Neural progenitor cell (in vitro differentiated cells): ENCODE data around the gene RNF213. TPM values are rescaled to one million over a fixed set of nuclear protein-coding genes. Genes with fewer than 3 reads are reported as not detected.

Source experiments
- DNase-seq: peaks from one replicate; pipeline ENCODE4 v3.0.0-alpha.2; 2016; ENCODE audit warnings: low spot score
- H2AFZ ChIP-seq: fragments of 200-600 bp; sonication (generic); replicated peaks from 2 replicates; pipeline ENCODE4 v1.6.1; 2016; ENCODE audit warnings: antibody characterized with exemption
- H3F3A ChIP-seq: fragments of 200-600 bp; sonication (generic); 2 replicates; pipeline ENCODE4 v1.6.1; 2016; ENCODE audit warnings: antibody characterized with exemption, low read depth
- H3K27ac ChIP-seq: fragments of 200-600 bp; sonication (generic); 2 replicates; pipeline ENCODE4 v1.5.1; 2016; ENCODE audit warnings: mild to moderate bottlenecking
- H3K27me3 ChIP-seq: fragments of 200-600 bp; sonication (generic); 2 replicates; pipeline ENCODE4 v1.6.1; 2016; ENCODE audit warnings: mild to moderate bottlenecking, moderate library complexity
- H3K36me3 ChIP-seq: fragments of 200-600 bp; sonication (generic); 2 replicates; pipeline ENCODE4 v1.5.1; 2016
- H3K4me1 ChIP-seq: fragments of 200-600 bp; sonication (generic); 2 replicates; pipeline ENCODE4 v1.6.1; 2016; ENCODE audit warnings: mixed run types
- H3K4me2 ChIP-seq: fragments of 200-600 bp; sonication (generic); 2 replicates; pipeline ENCODE4 v1.6.1; 2016
- H3K4me3 ChIP-seq: fragments of 200-600 bp; sonication (generic); 2 replicates; pipeline ENCODE4 v1.5.1; 2016
- H3K79me2 ChIP-seq: fragments of 200-600 bp; sonication (generic); 2 replicates; pipeline ENCODE4 v1.6.1; 2016; ENCODE audit warnings: low read depth
- H3K9ac ChIP-seq: fragments of 200-600 bp; sonication (generic); 2 replicates; pipeline ENCODE4 v1.6.1; 2016
- H3K9me3 ChIP-seq: fragments of 200-600 bp; sonication (generic); 2 replicates; pipeline ENCODE4 v1.5.1; 2016; ENCODE audit warnings: low read depth
- H4K20me1 ChIP-seq: fragments of 200-600 bp; sonication (generic); 2 replicates; pipeline ENCODE4 v1.6.1; 2016; ENCODE audit warnings: low read depth
- H3K27ac Mint-ChIP-seq: 3 replicates; pipeline ENCODE4 v1.8.0; 2021; ENCODE audit warnings: mixed read lengths
- H3K27me3 Mint-ChIP-seq: 2 replicates; pipeline ENCODE4 v1.8.0; 2022; ENCODE audit warnings: low read depth, mild to moderate bottlenecking, inconsistent platforms, moderate library complexity, mixed read lengths; ENCODE audit not compliant: insufficient read depth
- H3K36me3 Mint-ChIP-seq: 3 replicates; pipeline ENCODE4 v1.8.0; 2021; ENCODE audit warnings: mixed read lengths
- H3K4me1 Mint-ChIP-seq: 3 replicates; pipeline ENCODE4 v1.8.0; 2021; ENCODE audit warnings: mixed read lengths
- H3K4me3 Mint-ChIP-seq: 3 replicates; pipeline ENCODE4 v1.8.0; 2021; ENCODE audit warnings: mild to moderate bottlenecking, moderate library complexity, mixed read lengths
- H3K9me3 Mint-ChIP-seq: 3 replicates; pipeline ENCODE4 v1.8.0; 2020; ENCODE audit warnings: mixed read lengths
- CTCF ChIP-seq: fragments of 200-600 bp; sonication (generic); IDR thresholded peaks from 2 replicates; pipeline ENCODE4 v1.5.1; 2017; ENCODE audit warnings: antibody characterized with exemption, mild to moderate bottlenecking
- EZH2 ChIP-seq: fragments of 200-600 bp; sonication (generic); IDR thresholded peaks from 2 replicates; pipeline ENCODE4 v1.6.1; 2017; ENCODE audit warnings: antibody characterized with exemption, mild to moderate bottlenecking, moderate library complexity
- EZH2phosphoT487 ChIP-seq: fragments of 200-600 bp; sonication (generic); IDR thresholded peaks from 2 replicates; pipeline ENCODE4 v1.6.1; 2017; ENCODE audit warnings: antibody characterized with exemption
- total RNA-seq: library from RNA; depleted of rRNA; stranded (reverse); fragments of >200 nt; gene quantifications from 2 replicates; pipeline ENCODE4 v1.2.3, GENCODE V29; 2015; ENCODE audit warnings: low replicate concordance

RNF213 gene
- total RNA-seq, 1 donor from 2014 or later: 19.8 TPM

GRCh38 chr17:80354336-80354735 is 93.7 kb downstream of the RNF213 start:
- H3K4me3 Mint-ChIP-seq: no peak overlapping the region
- no peaks in the 10 kb centered on the region for H3K4me1 Mint-ChIP-seq
- Histone ChIP-seq H3K36me3 (no peaks in the 10 kb centered on the region), H4K20me1 (no peaks in the 10 kb centered on the region), H3K4me1 (no peaks in the 10 kb centered on the region), H3K9me3 (no peaks in the 10 kb centered on the region), H3K27me3 (no peaks in the 10 kb centered on the region), H3K27ac (no peak overlapping the region), H3K4me3 (no peak overlapping the region), H3F3A (no peaks in the 10 kb centered on the region), H3K4me2 (no peak overlapping the region), H3K79me2 (no peaks in the 10 kb centered on the region), H2AFZ (no peak overlapping the region), H3K9ac (no peak overlapping the region)
- no peaks in the 10 kb centered on the region for H3K9me3 Mint-ChIP-seq
- DNase-seq: no peak
- no peak for TF ChIP-seq EZH2
- no peak for TF ChIP-seq CTCF
- no peak for TF ChIP-seq EZH2phosphoT487
- no peak overlapping the region for H3K27ac Mint-ChIP-seq
- H3K27me3 Mint-ChIP-seq: peaks cover 6% of the 10 kb centered on the region
- peaks cover 24% of the 10 kb centered on the region for H3K36me3 Mint-ChIP-seq

- H3K27me3 Mint-ChIP-seq: peaks cover 6% of the 10 kb centered on the region
- H3K4me1 Mint-ChIP-seq: no peaks in the 10 kb centered on the region
- peaks cover 28% of the 10 kb centered on the region for H3K36me3 Mint-ChIP-seq
- H3K9me3 ChIP-seq: no peaks in the 10 kb centered on the region
- H3K27me3 ChIP-seq: no peaks in the 10 kb centered on the region
- peak; percentile 11 for DNase-seq
- no peak overlapping the region for H3K9ac ChIP-seq
- no peak overlapping the region for H3K27ac Mint-ChIP-seq
- no peak overlapping the region for H3K4me3 Mint-ChIP-seq
- no peak overlapping the region for H3K4me3 ChIP-seq
- TF ChIP-seq CTCF: no peak
- no peak for TF ChIP-seq EZH2phosphoT487
- no peak for TF ChIP-seq EZH2
- H3K79me2 ChIP-seq: no peaks in the 10 kb centered on the region
- no peaks in the 10 kb centered on the region for H3K36me3 ChIP-seq
- no peaks in the 10 kb centered on the region for H3F3A ChIP-seq
- H2AFZ ChIP-seq: no peak overlapping the region
- no peaks in the 10 kb centered on the region for H3K4me1 ChIP-seq
- H3K4me2 ChIP-seq: no peak overlapping the region
- no peak overlapping the region for H3K27ac ChIP-seq
- no peaks in the 10 kb centered on the region for H3K9me3 Mint-ChIP-seq
- no peaks in the 10 kb centered on the region for H4K20me1 ChIP-seq
Observed at GRCh38 chr17:80356231-80356856, 95.7 kb downstream of the RNF213 start.

GRCh38 chr17:80358131-80358530 is 97.5 kb downstream of the RNF213 start:
- no peak overlapping the region for H3K4me3 Mint-ChIP-seq
- Histone ChIP-seq H3K36me3 (no peaks in the 10 kb centered on the region), H4K20me1 (no peaks in the 10 kb centered on the region), H2AFZ (no peak overlapping the region), H3K4me1 (no peaks in the 10 kb centered on the region), H3K27me3 (no peaks in the 10 kb centered on the region), H3K4me2 (no peak overlapping the region), H3F3A (no peaks in the 10 kb centered on the region), H3K9me3 (no peaks in the 10 kb centered on the region), H3K4me3 (no peak overlapping the region), H3K79me2 (no peaks in the 10 kb centered on the region), H3K9ac (no peak overlapping the region), H3K27ac (no peak overlapping the region)
- no peaks in the 10 kb centered on the region for H3K9me3 Mint-ChIP-seq
- H3K27me3 Mint-ChIP-seq: peaks cover 4% of the 10 kb centered on the region
- H3K4me1 Mint-ChIP-seq: no peaks in the 10 kb centered on the region
- DNase-seq: no peak
- H3K27ac Mint-ChIP-seq: no peak overlapping the region
- TF ChIP-seq EZH2phosphoT487 (no peak), CTCF (no peak), EZH2 (no peak)
- peaks cover 27% of the 10 kb centered on the region for H3K36me3 Mint-ChIP-seq
